Activated CD4-positive, alpha-beta T cell treated with anti-CD3 and anti-CD28 coated beads for 36 hours (primary cell): Measurements from ENCODE around the gene CARD18. TPM values are rescaled to one million over a fixed set of nuclear protein-coding genes. Genes with fewer than 3 reads are reported as not detected.
A peak's percentile ranks its signal among the peaks of the same experiment; 100 is the strongest.
"Not testable (repeated sequence)": the region's sequence is repeated elsewhere in the genome, so short reads cannot be mapped to it uniquely, and the experiment has no call there.

ENCODE experiments used
- ATAC-seq: fragments of 200-7000 bp; cut with Tn5 transposase; one replicate; pipeline ENCODE4 v1.10.0; 2021; ENCODE audit warnings: mild to moderate bottlenecking, moderate library complexity
- CTCF ChIA-PET: fragments of 350-600 bp; sonication (Branson Sonifier 250); formaldehyde crosslinking; loops from one replicate; lab custom pipeline; 2021; ENCODE audit warnings: antibody characterized with exemption; lab: Charles Lee
- POLR2A ChIA-PET: fragments of 350-600 bp; sonication (Branson Sonifier 250); formaldehyde crosslinking; loops from one replicate; lab custom pipeline; 2021; ENCODE audit warnings: antibody characterized with exemption, inconsistent platforms; lab: Charles Lee
- DNase-seq: peaks from one replicate; pipeline ENCODE4 v3.0.0-alpha.2; 2020
- H3K27ac Mint-ChIP-seq: one replicate; pipeline ENCODE4 v1.8.0; 2021; ENCODE audit warnings: mixed read lengths
- H3K27me3 Mint-ChIP-seq: one replicate; pipeline ENCODE4 v1.8.0; 2021; ENCODE audit warnings: mixed read lengths
- H3K36me3 Mint-ChIP-seq: one replicate; pipeline ENCODE4 v1.8.0; 2021; ENCODE audit warnings: low read depth, mixed read lengths
- H3K4me1 Mint-ChIP-seq: one replicate; pipeline ENCODE4 v1.8.0; 2021; ENCODE audit warnings: mixed read lengths
- H3K4me3 Mint-ChIP-seq: one replicate; pipeline ENCODE4 v1.8.0; 2021; ENCODE audit warnings: mild to moderate bottlenecking, moderate library complexity, mixed read lengths
- H3K9me3 Mint-ChIP-seq: one replicate; pipeline ENCODE4 v1.8.0; 2021; ENCODE audit warnings: low read depth, mixed read lengths
- intact Hi-C, 2 experiments: fragments of 100-400 bp; cut with DNase I in 1 of 2; cut with micrococcal nuclease in 1 of 2; formaldehyde crosslinking; loops; one replicate each; pipeline versions ENCODE4 v1.14.2 to v1.15.1; 2022 to 2024; cut with DNase I, micrococcal nuclease
- total RNA-seq, 2 experiments: library from RNA; stranded (reverse); gene quantifications; one replicate each; pipeline ENCODE4 v1.2.3, GENCODE V29; 2021

The CARD18 gene
- total RNA-seq, 2 experiments from 2014 or later, result not detected

DNA sequence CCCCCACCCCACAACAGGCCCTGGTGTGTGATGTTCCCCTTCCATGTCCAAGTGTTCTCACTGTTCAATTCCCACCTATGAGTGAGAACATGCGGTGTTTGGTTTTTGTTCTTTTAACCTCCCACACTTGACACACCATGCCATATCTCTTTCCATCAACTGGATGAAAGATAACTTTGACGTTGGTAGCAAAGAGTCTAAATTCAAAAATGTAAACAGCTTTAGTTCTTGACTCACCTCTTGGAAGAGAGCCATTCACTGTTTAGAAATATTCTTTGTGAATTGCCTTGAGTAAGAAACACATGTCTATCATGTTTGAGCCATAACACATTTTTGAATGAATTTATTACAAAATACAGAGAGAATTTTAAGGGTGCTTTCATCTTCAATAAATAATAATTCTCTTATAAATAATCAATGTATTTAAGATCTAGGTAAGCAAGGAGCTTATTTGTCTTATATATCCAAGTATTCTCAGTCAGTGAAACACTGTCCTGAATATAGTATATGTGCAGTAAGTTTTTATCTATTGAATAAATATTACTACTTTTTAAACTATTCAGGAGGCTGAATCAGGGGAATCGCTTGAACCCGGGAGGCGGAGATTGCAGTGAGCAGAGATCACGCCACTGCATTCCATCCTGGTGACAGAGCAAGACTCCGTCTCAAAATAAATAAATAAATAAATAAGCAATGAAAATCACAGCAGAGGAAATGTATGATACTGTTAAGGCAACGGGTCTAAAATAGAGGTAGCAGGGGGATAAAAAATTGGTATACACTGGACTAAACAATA is 6.7 kb downstream of the CARD18 start:
- H3K36me3 Mint-ChIP-seq, result no peaks in the 10 kb centered on the region
- CTCF ChIA-PET, result interaction anchor here (1.3 kb wide), 1 partner anchor 17 kb away, joined by 4 read pairs; no protein-coding TSS in a partner anchor
- DNase-seq (no peak), ATAC-seq (no peak)
- intact Hi-C loops, result no loop called here
- no peak overlapping the region for H3K4me3 Mint-ChIP-seq
- H3K4me1 Mint-ChIP-seq, result no peaks in the 10 kb centered on the region
- peaks cover 11% of the 10 kb centered on the region for H3K9me3 Mint-ChIP-seq
- peaks cover 5% of the 10 kb centered on the region for H3K27me3 Mint-ChIP-seq
- no peak overlapping the region for H3K27ac Mint-ChIP-seq
- POLR2A ChIA-PET, result no interaction called here

GRCh38 chr11:105130189-105130813 is 9.3 kb downstream of the CARD18 start:
- POLR2A ChIA-PET, result no interaction called here
- Mint-ChIP-seq H3K27ac (no peak overlapping the region), H3K9me3 (peaks cover 8% of the 10 kb centered on the region), H3K4me1 (no peaks in the 10 kb centered on the region), H3K4me3 (no peak overlapping the region), H3K36me3 (no peaks in the 10 kb centered on the region), H3K27me3 (peaks cover 3% of the 10 kb centered on the region)
- DNase-seq, result no peak
- intact Hi-C loops, result no loop called here
- no peak for ATAC-seq
- CTCF ChIA-PET, result no interaction called here

DNA sequence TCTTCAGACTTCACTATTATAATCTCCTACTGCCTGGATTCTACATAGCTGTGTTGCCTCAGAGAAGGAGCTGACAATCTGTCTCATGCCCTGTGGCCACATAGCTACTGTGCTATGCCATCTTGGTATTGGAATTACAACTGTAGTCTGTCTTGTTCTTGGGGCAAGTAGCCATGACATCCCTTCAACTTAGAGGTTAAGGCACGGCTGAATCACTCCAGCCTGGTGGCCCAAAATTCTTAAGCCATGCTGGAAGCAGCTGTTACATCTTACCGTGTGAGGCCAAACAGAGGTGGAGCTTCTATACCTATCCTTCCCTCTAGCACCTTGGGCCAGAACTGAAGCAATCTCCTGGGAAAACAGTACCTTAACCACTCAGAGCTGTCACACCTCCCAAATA is 14.8 kb downstream of the CARD18 start:
- no peak for ATAC-seq
- Mint-ChIP-seq H3K27ac (no peak overlapping the region), H3K4me3 (no peak overlapping the region), H3K4me1 (no peaks in the 10 kb centered on the region), H3K27me3 (no peaks in the 10 kb centered on the region), H3K36me3 (no peaks in the 10 kb centered on the region), H3K9me3 (peaks cover 2% of the 10 kb centered on the region)
- ChIA-PET POLR2A (no interaction called here), CTCF (interaction anchor here (0.6 kb wide), 1 partner anchor 99 kb away, joined by 3 read pairs; no protein-coding TSS in a partner anchor)
- no peak for DNase-seq
- intact Hi-C loops, result no loop called here

GRCh38 chr11:105111145-105111944 is 28.2 kb downstream of the CARD18 start:
- Mint-ChIP-seq H3K9me3 (no peaks in the 10 kb centered on the region), H3K27me3 (peaks cover 8% of the 10 kb centered on the region), H3K36me3 (no peaks in the 10 kb centered on the region), H3K4me3 (no peak overlapping the region), H3K4me1 (peaks cover 14% of the 10 kb centered on the region), H3K27ac (no peak overlapping the region)
- DNase-seq (no peak), ATAC-seq (no peak)
- ChIA-PET CTCF (no interaction called here), POLR2A (no interaction called here)
- intact Hi-C loops, result no loop called here

- H3K4me3 Mint-ChIP-seq, result no peak overlapping the region
- H3K9me3 Mint-ChIP-seq, result no peaks in the 10 kb centered on the region
- CTCF ChIA-PET, result no interaction called here
- DNase-seq, result no peak
- no peak overlapping the region for H3K27ac Mint-ChIP-seq
- H3K27me3 Mint-ChIP-seq, result peaks cover 6% of the 10 kb centered on the region
- H3K36me3 Mint-ChIP-seq, result no peaks in the 10 kb centered on the region
- intact Hi-C loops, result no loop called here
- H3K4me1 Mint-ChIP-seq, result peaks cover 14% of the 10 kb centered on the region
- no peak for ATAC-seq
- POLR2A ChIA-PET, result no interaction called here
These were observed 28.9 kb downstream of the CARD18 start for GRCh38 chr11:105110688-105111030.

GRCh38 chr11:105109855-105110687 is 29.5 kb downstream of the CARD18 start:
- intact Hi-C loops, result no loop called here
- peaks cover 6% of the 10 kb centered on the region for H3K27me3 Mint-ChIP-seq
- no peak for DNase-seq
- H3K36me3 Mint-ChIP-seq, result no peaks in the 10 kb centered on the region
- ATAC-seq, result no peak
- no peak overlapping the region for H3K4me3 Mint-ChIP-seq
- ChIA-PET CTCF (no interaction called here), POLR2A (no interaction called here)
- peaks cover 3% of the 10 kb centered on the region for H3K9me3 Mint-ChIP-seq
- peaks cover 14% of the 10 kb centered on the region for H3K4me1 Mint-ChIP-seq
- no peak overlapping the region for H3K27ac Mint-ChIP-seq

DNA sequence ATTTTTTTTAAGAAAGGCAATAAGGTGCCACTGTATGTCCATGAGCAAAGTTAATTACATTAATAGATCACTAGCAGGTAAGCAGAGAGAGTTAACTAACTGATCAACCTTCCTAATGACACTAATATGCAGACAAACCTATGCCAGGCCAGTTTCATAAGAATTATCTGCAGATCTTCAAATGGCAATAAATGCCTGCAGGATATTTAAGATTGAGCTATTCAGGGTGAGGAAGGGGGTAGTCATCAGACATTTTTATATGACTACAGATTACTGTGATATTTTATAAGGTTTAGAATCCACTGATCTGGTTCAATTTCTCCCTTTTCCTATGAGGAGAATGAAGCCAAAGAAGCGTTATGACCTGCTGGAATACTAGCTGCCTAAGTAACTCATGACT is 30.2 kb downstream of the CARD18 start:
- DNase-seq (no peak), ATAC-seq (no peak)
- Mint-ChIP-seq H3K4me3 (no peak overlapping the region), H3K4me1 (peaks cover 17% of the 10 kb centered on the region), H3K27me3 (peaks cover 6% of the 10 kb centered on the region), H3K36me3 (no peaks in the 10 kb centered on the region), H3K27ac (no peak overlapping the region), H3K9me3 (peaks cover 8% of the 10 kb centered on the region)
- intact Hi-C loops, result no loop called here
- ChIA-PET POLR2A (no interaction called here), CTCF (no interaction called here)

GRCh38 chr11:105108247-105108646 is 31.3 kb downstream of the CARD18 start:
- H3K9me3 Mint-ChIP-seq, result peaks cover 8% of the 10 kb centered on the region

GRCh38 chr11:105107226-105107825 is 32.2 kb downstream of the CARD18 start:
- H3K27me3 Mint-ChIP-seq, H3K4me3 Mint-ChIP-seq, H3K9me3 Mint-ChIP-seq, intact Hi-C loops, H3K36me3 Mint-ChIP-seq, H3K27ac Mint-ChIP-seq: not testable (repeated sequence)
- DNase-seq (peak; percentile 44), ATAC-seq (peak; percentile 79)
- ChIA-PET CTCF (interaction anchor here (0.7 kb wide), 1 partner anchor 12 kb away, joined by 3 read pairs; no protein-coding TSS in a partner anchor), POLR2A (interaction anchor here (0.6 kb wide), 1 partner anchor 112 kb away, joined by 3 read pairs; no protein-coding TSS in a partner anchor)
- H3K4me1 Mint-ChIP-seq, result peaks cover 21% of the 10 kb centered on the region

More at GRCh38 chr11:105108247-105108646, 31.3 kb downstream of the CARD18 start:
- no peak for ATAC-seq
- Mint-ChIP-seq H3K4me3 (no peak overlapping the region), H3K27me3 (peaks cover 6% of the 10 kb centered on the region), H3K27ac (no peak overlapping the region), H3K4me1 (peaks cover 21% of the 10 kb centered on the region), H3K36me3 (no peaks in the 10 kb centered on the region)
- ChIA-PET CTCF (interaction anchor here (0.7 kb wide), 1 partner anchor 11 kb away, joined by 3 read pairs; no protein-coding TSS in a partner anchor), POLR2A (no interaction called here)
- intact Hi-C loops, result no loop called here
- DNase-seq, result no peak

GRCh38 chr11:105106140-105106539 is 33.4 kb downstream of the CARD18 start:
- ATAC-seq (no peak), DNase-seq (no peak)
- Mint-ChIP-seq H3K9me3 (peaks cover 8% of the 10 kb centered on the region), H3K36me3 (no peaks in the 10 kb centered on the region), H3K4me1 (peaks cover 25% of the 10 kb centered on the region), H3K27me3 (peaks cover 2% of the 10 kb centered on the region), H3K27ac (no peak overlapping the region), H3K4me3 (no peak overlapping the region)
- ChIA-PET POLR2A (no interaction called here), CTCF (no interaction called here)
- intact Hi-C loops, result no loop called here
